Measurements from ENCODE around the gene TRRAP. TPM values are rescaled to one million over a fixed set of nuclear protein-coding genes. Genes with fewer than 3 reads are reported as not detected.

TRRAP gene
- polyA plus RNA-seq, 1 donor (not counting 4 experiments of a cell fraction or from before 2014, with no cell fraction given) = 6.1 TPM

DNA sequence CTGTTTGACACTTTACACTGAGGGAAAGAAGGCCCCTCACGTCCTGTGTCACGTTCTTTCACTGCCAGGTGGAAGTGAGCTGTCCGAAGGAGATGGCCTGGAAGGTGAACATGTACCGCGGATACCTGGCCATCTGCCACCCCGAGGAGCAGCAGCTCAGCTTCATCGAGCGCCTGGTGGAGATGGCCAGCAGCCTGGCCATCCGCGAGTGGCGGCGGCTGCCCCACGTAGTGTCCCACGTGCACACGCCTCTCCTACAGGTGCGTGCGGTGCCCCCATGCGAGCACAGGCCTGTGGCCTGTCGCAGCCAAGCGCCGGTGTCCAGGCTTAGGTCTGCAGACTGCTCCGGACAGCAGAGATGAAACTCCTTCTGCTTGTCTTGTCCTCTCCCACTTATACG, 103.4 kb downstream of the TRRAP start:
- FAIRE-seq = no peak
- no peak overlapping the region for H3K9ac ChIP-seq (ENCODE audit: control insufficient read depth, extremely low read depth, insufficient read depth, low read length)
- dilution Hi-C loops (cut with MboI; ENCODE audit: extremely low pct_ligation_motif_present, low sequenced_read_pairs) = no loop called here
- H3K79me2 ChIP-seq (ENCODE audit: control insufficient read depth, insufficient read depth, low read length) = no peaks in the 10 kb centered on the region
- DNase-seq (ENCODE audit: low read depth, low spot score) = no peak
- H3K9me3 ChIP-seq (ENCODE audit: control insufficient read depth, low read depth, low read length) = no peaks in the 10 kb centered on the region
- no peaks in the 10 kb centered on the region for H3K9me1 ChIP-seq (ENCODE audit: control insufficient read depth, extremely low read depth, insufficient read depth, low read length)
- no peak overlapping the region for H3K27ac ChIP-seq (ENCODE audit: control insufficient read depth, insufficient read depth, low read length)
- H3K27me3 ChIP-seq (ENCODE audit: control insufficient read depth, extremely low read depth, insufficient read depth, low read length) = no peaks in the 10 kb centered on the region
- no peaks in the 10 kb centered on the region for H4K20me1 ChIP-seq (ENCODE audit: control insufficient read depth, extremely low read depth, insufficient read depth, low read length)
- no peak overlapping the region for H2AFZ ChIP-seq (ENCODE audit: control insufficient read depth, low read length)
- no peak overlapping the region for H3K4me2 ChIP-seq (ENCODE audit: control insufficient read depth, extremely low read depth, insufficient read depth, low read depth, low read length)
- TF ChIP-seq, protein P1, sequence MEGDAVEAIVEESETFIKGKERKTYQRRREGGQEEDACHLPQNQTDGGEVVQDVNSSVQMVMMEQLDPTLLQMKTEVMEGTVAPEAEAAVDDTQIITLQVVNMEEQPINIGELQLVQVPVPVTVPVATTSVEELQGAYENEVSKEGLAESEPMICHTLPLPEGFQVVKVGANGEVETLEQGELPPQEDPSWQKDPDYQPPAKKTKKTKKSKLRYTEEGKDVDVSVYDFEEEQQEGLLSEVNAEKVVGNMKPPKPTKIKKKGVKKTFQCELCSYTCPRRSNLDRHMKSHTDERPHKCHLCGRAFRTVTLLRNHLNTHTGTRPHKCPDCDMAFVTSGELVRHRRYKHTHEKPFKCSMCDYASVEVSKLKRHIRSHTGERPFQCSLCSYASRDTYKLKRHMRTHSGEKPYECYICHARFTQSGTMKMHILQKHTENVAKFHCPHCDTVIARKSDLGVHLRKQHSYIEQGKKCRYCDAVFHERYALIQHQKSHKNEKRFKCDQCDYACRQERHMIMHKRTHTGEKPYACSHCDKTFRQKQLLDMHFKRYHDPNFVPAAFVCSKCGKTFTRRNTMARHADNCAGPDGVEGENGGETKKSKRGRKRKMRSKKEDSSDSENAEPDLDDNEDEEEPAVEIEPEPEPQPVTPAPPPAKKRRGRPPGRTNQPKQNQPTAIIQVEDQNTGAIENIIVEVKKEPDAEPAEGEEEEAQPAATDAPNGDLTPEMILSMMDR (optimal IDR thresholded peaks at IDR 0.05 in 1 of 3, IDR thresholded peaks at IDR 0.05 in 1 of 3, conservative IDR thresholded peaks at IDR 0.05 in 1 of 3; ENCODE audit: extremely low read depth in 1 of 3, insufficient read depth in 2 of 3, low read length in 3 of 3) = no peak
- no peak for TF ChIP-seq EZH2 (IDR thresholded peaks at IDR 0.05; ENCODE audit: low read length)
- no peaks in the 10 kb centered on the region for H3K4me1 ChIP-seq (ENCODE audit: control insufficient read depth, extremely low read depth, insufficient read depth, low read length)
- peaks cover 29 to 46% of the 10 kb centered on the region in 2 experiments for H3K36me3 ChIP-seq (ENCODE audit: control insufficient read depth in 2 of 2, extremely low read depth in 1 of 2, insufficient read depth in 2 of 2, low read length in 2 of 2)
- no peak overlapping the region for H3K4me3 ChIP-seq (ENCODE audit: control insufficient read depth in 2 of 3, extremely low read depth in 1 of 3, insufficient read depth in 2 of 3, low read depth in 1 of 3, low read length in 3 of 3)

DNA sequence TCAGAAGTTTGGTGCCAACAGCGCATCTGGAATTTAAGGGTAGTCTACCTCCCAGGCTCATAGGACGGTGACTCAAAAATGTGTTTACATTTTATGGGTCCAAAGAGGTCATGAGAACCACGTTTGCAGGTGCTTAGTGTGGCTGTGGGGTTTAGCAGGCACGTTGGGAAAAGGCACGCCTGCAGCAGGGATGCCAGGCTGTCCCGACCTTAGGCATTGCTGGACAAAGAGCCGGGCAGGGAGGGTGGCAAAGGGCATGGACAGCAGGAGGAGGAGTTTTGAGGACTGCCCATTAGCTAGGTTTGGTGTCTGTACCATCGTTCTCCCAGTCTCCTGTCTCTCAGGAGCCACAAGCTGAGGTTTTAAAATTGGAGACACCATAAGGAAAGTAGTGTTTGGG, 104.4 kb downstream of the TRRAP start:
- Histone ChIP-seq H3K79me2 (ENCODE audit: control insufficient read depth, insufficient read depth, low read length) (no peaks in the 10 kb centered on the region), H4K20me1 (ENCODE audit: control insufficient read depth, extremely low read depth, insufficient read depth, low read length) (no peaks in the 10 kb centered on the region), H3K27me3 (ENCODE audit: control insufficient read depth, extremely low read depth, insufficient read depth, low read length) (no peaks in the 10 kb centered on the region), H3K27ac (ENCODE audit: control insufficient read depth, insufficient read depth, low read length) (no peak overlapping the region), H3K4me2 (ENCODE audit: control insufficient read depth, extremely low read depth, insufficient read depth, low read depth, low read length) (no peak overlapping the region), H3K36me3 (ENCODE audit: control insufficient read depth in 2 of 2, extremely low read depth in 1 of 2, insufficient read depth in 2 of 2, low read length in 2 of 2) (peaks cover 27 to 44% of the 10 kb centered on the region in 2 experiments), H3K4me1 (ENCODE audit: control insufficient read depth, extremely low read depth, insufficient read depth, low read length) (no peaks in the 10 kb centered on the region), H3K4me3 (ENCODE audit: control insufficient read depth in 2 of 3, extremely low read depth in 1 of 3, insufficient read depth in 2 of 3, low read depth in 1 of 3, low read length in 3 of 3) (no peak overlapping the region), H3K9me1 (ENCODE audit: control insufficient read depth, extremely low read depth, insufficient read depth, low read length) (no peaks in the 10 kb centered on the region), H2AFZ (ENCODE audit: control insufficient read depth, low read length) (no peak overlapping the region), H3K9me3 (ENCODE audit: control insufficient read depth, low read depth, low read length) (no peaks in the 10 kb centered on the region), H3K9ac (ENCODE audit: control insufficient read depth, extremely low read depth, insufficient read depth, low read length) (no peak overlapping the region)
- no peak for DNase-seq (ENCODE audit: low read depth, low spot score)
- FAIRE-seq = no peak
- TF ChIP-seq, protein P1 (optimal IDR thresholded peaks at IDR 0.05 in 1 of 3, IDR thresholded peaks at IDR 0.05 in 1 of 3, conservative IDR thresholded peaks at IDR 0.05 in 1 of 3; ENCODE audit: extremely low read depth in 1 of 3, insufficient read depth in 2 of 3, low read length in 3 of 3) = no peak
- TF ChIP-seq EZH2 (IDR thresholded peaks at IDR 0.05; ENCODE audit: low read length) = no peak
- dilution Hi-C loops (cut with MboI; ENCODE audit: extremely low pct_ligation_motif_present, low sequenced_read_pairs) = no loop called here
